Activated CD4-positive, alpha-beta T cell treated with anti-CD3 and anti-CD28 coated beads for 4 hours (primary cell): ENCODE results near the gene HTR3C.
"Not testable (repeated sequence)": the region's sequence is repeated elsewhere in the genome, so short reads cannot be mapped to it uniquely, and the experiment has no call there.

ENCODE experiments used
- DNase-seq, 2 donors: peaks; one replicate each; pipeline ENCODE4 v3.0.0-alpha.2; 2020

HTR3C gene

DNA sequence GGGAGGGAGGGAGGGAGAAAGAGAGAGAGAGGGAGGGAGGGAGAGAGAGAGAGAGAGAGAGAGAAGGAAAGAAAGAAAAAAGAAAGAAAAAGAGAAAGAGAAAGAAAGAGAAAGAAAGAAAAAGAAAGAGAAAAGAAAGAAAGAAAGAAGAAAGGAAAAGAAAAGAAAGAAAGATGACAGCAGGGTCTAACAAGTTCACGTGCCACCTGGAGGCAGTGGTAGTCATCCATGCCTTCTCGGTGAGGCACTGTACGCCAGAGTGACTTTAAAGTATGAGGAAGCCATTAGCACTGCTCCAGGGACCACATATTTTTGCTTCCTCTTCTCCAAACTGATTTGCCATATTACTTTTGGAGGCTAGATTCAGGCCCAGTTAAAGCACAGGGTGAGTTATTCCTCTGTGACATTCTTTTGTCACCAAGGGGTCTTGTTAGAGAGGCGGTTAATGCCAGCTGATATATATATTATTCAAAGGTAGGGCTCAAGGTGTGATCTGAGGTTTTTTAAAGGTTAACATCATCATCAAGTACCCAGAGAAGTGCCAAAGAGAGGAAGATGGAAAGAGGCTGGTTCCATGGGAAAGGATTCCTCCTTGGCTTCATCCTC lies 21.6 kb upstream of the HTR3C start, which contains the start of gene HTR3D:
Gene HTR3D (plus strand): TSS at position 556 of the 606 bp plus-strand sequence. CDS start 0 bp downstream, at position 556.
- no peak for DNase-seq

DNA sequence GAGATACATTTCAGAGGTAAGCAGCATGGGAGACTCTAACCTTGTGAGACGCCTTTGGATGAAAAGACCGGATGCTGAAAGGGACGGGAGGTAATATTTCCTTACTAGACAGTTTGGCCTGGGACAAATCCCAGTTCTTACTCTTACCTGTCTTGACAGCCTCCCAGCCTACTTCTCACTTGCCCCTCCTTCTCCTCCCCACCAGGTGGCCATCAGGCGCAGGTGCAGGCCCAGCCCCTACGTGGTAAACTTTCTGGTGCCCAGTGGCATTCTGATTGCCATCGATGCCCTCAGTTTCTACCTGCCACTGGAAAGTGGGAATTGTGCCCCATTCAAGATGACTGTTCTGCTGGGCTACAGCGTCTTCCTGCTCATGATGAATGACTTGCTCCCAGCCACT lies 15.0 kb upstream of the HTR3C start:
- no peak for DNase-seq

GRCh38 chr3:184038307-184038706 lies 14.5 kb upstream of the HTR3C start:
- DNase-seq: not testable (repeated sequence)

DNA sequence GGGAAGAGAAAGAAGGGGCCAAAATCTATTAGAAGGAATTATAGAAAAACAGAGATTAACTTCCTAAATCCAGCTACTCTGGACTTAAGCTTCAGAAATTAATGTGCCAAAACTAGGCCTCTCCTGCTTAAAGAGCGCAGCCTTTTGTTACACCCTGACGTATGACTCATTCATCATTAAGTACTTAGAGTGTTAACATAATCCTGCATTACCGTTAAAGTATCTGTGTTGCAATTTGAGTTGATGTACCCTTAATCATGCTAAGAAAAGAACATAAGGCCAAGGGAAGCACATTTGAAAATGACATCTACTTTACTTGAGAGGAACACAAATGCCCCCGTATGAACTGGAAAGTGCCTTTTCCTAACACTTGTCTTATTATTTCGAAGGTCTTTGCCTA lies 13.4 kb upstream of the HTR3C start:
- no peak for DNase-seq

GRCh38 chr3:184040010-184040409 lies 12.8 kb upstream of the HTR3C start:
- DNase-seq: no peak

- DNase-seq: no peak
These were observed 10.2 kb upstream of the HTR3C start for GRCh38 chr3:184042617-184043016.

- no peak for DNase-seq
These were observed 6.9 kb upstream of the HTR3C start for GRCh38 chr3:184045995-184046394.

GRCh38 chr3:184050217-184050847 lies 2.5 kb upstream of the HTR3C start:
- no peak for DNase-seq

DNA sequence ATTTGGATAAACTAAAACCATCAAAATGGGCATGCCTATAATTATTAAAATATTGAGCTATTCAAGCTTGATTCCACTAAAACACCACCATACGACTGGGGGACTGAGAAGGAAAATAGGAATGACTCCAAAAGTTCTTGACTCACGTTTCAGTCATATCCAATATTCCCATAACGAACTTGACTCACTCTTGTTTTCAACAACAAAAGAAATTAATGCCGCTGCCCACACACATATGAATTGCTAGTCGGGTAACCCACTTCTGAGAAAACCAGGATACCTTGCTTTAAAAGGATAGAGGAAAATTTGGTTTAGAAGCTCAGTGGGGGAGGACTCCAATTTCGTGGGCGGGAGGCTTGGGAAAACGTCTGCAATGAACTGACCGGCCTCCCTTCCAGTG lies 5.2 kb downstream of the HTR3C start:
- DNase-seq: no peak

DNA sequence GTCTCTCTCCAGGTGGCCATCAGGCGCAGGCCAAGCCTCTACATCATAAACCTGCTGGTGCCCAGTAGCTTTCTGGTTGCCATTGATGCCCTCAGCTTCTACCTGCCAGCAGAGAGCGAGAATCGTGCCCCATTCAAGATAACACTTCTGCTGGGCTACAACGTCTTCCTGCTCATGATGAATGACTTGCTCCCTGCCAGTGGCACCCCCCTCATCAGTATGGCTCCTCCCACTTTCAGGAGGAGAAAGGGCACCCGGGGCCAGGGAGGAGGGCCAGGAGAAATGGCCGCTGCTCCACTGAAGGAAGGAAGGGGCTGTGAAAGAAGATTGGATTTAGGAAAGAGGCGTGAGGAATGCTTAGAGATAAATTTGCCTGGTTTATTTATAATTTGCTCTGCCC lies 6.6 kb downstream of the HTR3C start:
- DNase-seq: no peak

- DNase-seq: no peak
These were observed 9.8 kb downstream of the HTR3C start for GRCh38 chr3:184062637-184063036.

- DNase-seq: no peak
These were observed 13.4 kb downstream of the HTR3C start for GRCh38 chr3:184066211-184066610.

GRCh38 chr3:184067573-184068055 lies 14.8 kb downstream of the HTR3C start:
- DNase-seq: no peak

- no peak for DNase-seq
These were observed 15.5 kb downstream of the HTR3C start for GRCh38 chr3:184068344-184068743.

DNA sequence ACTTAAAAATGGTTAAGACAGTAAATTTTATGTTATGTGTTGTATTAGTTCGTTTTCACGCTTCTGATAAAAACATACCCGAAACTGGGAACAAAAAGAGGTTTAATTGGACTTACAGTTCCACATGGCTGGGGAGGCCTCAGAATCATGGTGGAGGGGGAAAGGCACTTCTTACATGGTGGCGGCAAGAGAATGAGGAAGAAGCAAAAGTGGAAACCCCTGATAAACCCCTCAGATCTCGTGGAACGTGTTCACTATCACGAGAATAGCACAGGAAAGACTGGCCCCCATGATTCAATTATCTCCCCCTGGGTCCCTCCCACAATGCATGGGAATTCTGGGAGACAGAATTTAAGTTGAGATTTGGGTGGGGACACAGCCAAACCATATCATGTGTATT lies 18.3 kb downstream of the HTR3C start:
- DNase-seq: not testable (repeated sequence)

GRCh38 chr3:184073621-184074020 lies 20.8 kb downstream of the HTR3C start:
- no peak for DNase-seq

DNA sequence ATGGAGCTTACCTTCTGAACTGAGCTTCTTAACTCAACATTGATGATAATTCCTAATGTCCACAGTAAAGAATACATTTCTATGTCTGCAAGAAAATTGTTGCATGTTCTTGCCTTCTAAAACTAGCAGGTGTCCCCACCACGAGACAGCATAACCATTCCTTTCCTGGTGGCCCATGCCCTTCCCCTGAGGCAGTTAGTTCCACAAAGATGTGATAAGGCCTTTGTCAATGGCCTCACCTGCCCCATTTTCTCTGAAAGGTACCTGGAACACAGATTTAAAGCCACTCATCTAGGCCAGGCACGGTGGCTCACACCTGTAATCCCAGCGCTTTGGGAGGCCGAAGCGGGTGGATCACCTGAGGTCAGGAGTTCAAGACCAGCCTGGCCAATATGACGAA lies 23.1 kb downstream of the HTR3C start:
- no peak for DNase-seq

GRCh38 chr3:184077881-184078280 lies 25.0 kb downstream of the HTR3C start:
- DNase-seq: no peak

GRCh38 chr3:184078851-184079250 lies 26.0 kb downstream of the HTR3C start:
- no peak for DNase-seq

DNA sequence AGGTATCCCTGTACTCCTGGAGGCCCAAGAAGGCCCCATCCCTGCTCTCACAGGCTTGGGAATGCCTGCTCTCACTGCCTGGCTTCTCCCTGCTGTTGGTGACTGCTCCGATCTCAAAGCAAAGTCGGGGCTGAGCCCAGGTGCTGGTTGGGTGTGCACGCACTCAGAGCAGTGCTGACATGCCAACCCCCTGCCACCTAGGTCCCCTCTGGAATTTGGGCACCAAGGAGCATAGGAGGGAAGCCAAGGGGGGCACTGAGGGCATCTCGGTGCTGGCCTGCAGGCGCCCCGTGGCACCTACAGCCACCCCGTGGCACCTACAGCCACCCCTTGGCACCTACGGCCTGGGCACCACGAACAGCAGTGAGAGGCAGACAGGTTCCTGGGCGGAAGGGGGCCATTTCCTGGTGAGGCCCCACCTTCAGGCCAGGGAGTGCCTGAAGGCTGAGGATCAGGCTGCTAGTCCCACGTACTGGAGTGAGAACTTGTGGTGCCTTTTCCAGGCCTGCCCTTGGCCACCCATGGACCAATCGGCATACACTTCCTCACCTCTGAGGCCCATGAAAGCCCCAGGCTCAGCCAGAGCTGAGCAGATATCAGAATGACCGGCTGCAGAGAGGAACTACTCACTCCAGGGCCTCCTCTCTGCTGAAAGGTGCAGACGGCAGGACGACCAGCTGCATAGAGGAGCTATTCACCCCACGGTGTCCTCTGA lies 28.4 kb downstream of the HTR3C start:
- no peak for DNase-seq

- DNase-seq: no peak
These were observed 29.2 kb downstream of the HTR3C start for GRCh38 chr3:184082034-184082433.

DNA sequence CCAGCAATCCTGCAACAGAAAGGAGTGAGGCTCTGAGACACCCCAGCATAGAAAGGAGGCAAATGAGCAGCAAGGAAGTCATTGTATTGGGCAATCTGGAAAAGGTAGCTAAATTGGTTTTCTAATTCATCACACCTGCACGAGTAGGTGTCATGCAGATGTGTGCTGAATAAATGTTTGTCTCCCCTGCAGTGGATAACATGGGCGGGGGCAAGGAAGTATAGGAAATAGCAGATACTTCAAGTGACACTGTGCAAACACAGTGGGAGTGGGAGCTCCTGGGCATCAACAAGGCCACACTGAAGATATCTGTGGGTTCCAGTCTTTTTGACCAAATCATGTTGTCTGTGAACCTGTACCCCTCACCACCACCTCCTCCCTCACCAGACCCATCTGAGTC lies 29.6 kb downstream of the HTR3C start:
- DNase-seq: no peak

DNA sequence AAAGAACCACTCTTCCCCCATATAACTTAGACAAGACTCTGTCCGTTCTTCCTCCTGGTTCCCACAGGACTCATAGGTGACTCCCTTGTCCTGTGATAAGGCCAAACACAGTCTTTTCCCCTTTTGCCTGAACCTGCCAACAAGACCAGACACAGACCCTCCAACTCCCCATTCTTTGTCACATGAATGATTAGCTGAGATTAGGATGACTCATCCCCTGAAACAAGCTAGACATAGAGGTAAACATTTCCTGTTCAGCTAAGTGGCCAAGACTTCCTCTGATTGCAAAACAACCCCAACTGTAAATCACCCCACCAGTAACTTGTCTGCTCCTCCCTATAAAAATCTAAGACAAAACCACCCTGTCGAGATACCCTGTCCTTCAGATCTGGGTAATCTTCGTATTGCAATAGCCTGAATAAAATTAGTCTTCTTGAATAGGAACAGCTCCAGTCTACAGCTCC lies 32.6 kb downstream of the HTR3C start:
- no peak for DNase-seq

DNA sequence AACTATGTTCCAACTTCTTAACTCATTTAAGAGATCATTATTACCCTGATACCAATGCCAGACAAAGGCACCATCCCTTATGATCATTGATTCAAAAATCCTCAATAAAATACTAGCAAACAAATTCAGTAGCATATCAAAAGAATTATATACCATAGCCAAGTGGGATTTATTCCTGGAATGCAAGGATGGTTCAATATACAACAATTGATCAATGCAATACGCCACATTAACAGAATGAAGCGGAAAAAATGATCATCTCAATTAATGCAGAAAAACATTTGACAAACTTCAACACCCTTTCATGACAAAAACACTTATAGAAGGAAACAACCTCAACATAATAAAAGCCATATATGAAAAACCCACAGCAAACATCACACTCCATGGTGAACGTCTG lies 39.4 kb downstream of the HTR3C start:
- no peak for DNase-seq
